GM12878 (cell line): ENCODE results near the gene RNFT2. TPM values are rescaled to one million over a fixed set of nuclear protein-coding genes. Genes with fewer than 3 reads are reported as not detected.

Experiments used
- ATAC-seq: fragments of 200-7000 bp; cut with Tn5 transposase; 3 replicates; pipeline ENCODE4 v1.9.1; 2020; ENCODE audit warnings: mild to moderate bottlenecking, moderate library complexity
- BruUV-seq: library from RNA; stranded (reverse); fragments of 400-500 nt; replicated peaks from 2 replicates; lab custom pipeline; 2021; lab: Mats Ljungman, UMichigan
- CTCF ChIA-PET: fragments of 300-600 bp; sonication (Branson Sonifier 250); formaldehyde crosslinking; extraction: SDS; loops from one replicate; lab custom pipeline; 2021; ENCODE audit warnings: inconsistent platforms; lab: Yijun Ruan, JAX
- POLR2A ChIA-PET: fragments of 350-600 bp; formaldehyde crosslinking; extraction: SDS; loops from one replicate; lab custom pipeline; 2021; ENCODE audit warnings: inconsistent platforms; lab: Charles Lee
- RAD21 ChIA-PET: fragments of 300-600 bp; sonication (Branson Sonifier 250); formaldehyde crosslinking; loops from one replicate; lab custom pipeline; 2023; ENCODE audit warnings: antibody characterized with exemption; ENCODE audit not compliant: unreplicated experiment; lab: Charles Lee
- SMC1A ChIA-PET: fragments of 300-600 bp; sonication (Branson Sonifier 250); formaldehyde crosslinking; loops from one replicate; lab custom pipeline; 2023; ENCODE audit not compliant: unreplicated experiment, uncharacterized antibody; lab: Charles Lee
- DNase-seq: peaks from one replicate; pipeline ENCODE4 v3.0.0-alpha.2; 2011; ENCODE audit warnings: low read depth, low spot score
- FAIRE-seq: peaks from 3 replicates; lab custom pipeline; 2011; peaks lifted over from hg19 to GRCh38; lab: Jason Lieb, UNC
- H2AFZ ChIP-seq: 2 replicates; pipeline ENCODE4 v1.6.0; 2011; ENCODE audit warnings: low read depth, low read length, control low read depth; ENCODE audit not compliant: control insufficient read depth
- H3K27ac ChIP-seq: 2 replicates; pipeline ENCODE4 v1.5.1; 2011; ENCODE audit warnings: control low read depth; ENCODE audit not compliant: control insufficient read depth, insufficient read depth
- H3K27me3 ChIP-seq, 2 experiments: replicated peaks in 1 of 2; 2 replicates each; pipeline versions ENCODE4 v1.6.0 to v1.6.1; 2011; ENCODE audit warnings: low read length in 1 of 2; ENCODE audit not compliant: control insufficient read depth in 2 of 2, insufficient read depth in 2 of 2
- H3K36me3 ChIP-seq, 2 experiments: 2 replicates each; pipeline ENCODE4 v1.5.1; 2011; ENCODE audit warnings: low read length in 1 of 2; ENCODE audit not compliant: control insufficient read depth in 2 of 2, insufficient read depth in 2 of 2
- H3K4me1 ChIP-seq: 2 replicates; pipeline ENCODE4 v1.6.1; 2011; ENCODE audit warnings: mild to moderate bottlenecking, low read length, moderate library complexity, mixed read lengths; ENCODE audit not compliant: control insufficient read depth, insufficient read depth
- H3K4me2 ChIP-seq: 2 replicates; pipeline ENCODE4 v1.6.0; 2011; ENCODE audit warnings: control low read depth; ENCODE audit not compliant: control insufficient read depth, insufficient read depth
- H3K4me3 ChIP-seq: fragments of 200-600 bp; sonication (generic); 2 replicates; pipeline ENCODE4 v1.5.1; 2016
- H3K79me2 ChIP-seq: 2 replicates; pipeline ENCODE4 v1.6.0; 2011; ENCODE audit warnings: low read length; ENCODE audit not compliant: control insufficient read depth, insufficient read depth
- H3K9ac ChIP-seq: 2 replicates; pipeline ENCODE4 v1.8.0; 2011; ENCODE audit warnings: low read length, control low read depth, mixed read lengths; ENCODE audit not compliant: control insufficient read depth, insufficient read depth
- H3K9me3 ChIP-seq: replicated peaks from 3 replicates; pipeline ENCODE4 v1.5.1; 2011; ENCODE audit warnings: mild to moderate bottlenecking, low read length; ENCODE audit not compliant: control insufficient read depth, insufficient read depth
- H4K20me1 ChIP-seq: 2 replicates; pipeline ENCODE4 v1.6.0; 2011; ENCODE audit not compliant: control insufficient read depth, insufficient read depth
- CEBPB ChIP-seq, 2 experiments: fragments of 150-350 bp in 1 of 2; IDR thresholded peaks; 2 replicates each; pipeline ENCODE4 v1.6.1; 2012 to 2014; ENCODE audit warnings: low read depth in 2 of 2, low read length in 2 of 2, borderline replicate concordance in 1 of 2, inconsistent platforms in 1 of 2
- EED ChIP-seq: sonication (generic); IDR thresholded peaks from 2 replicates; pipeline ENCODE4 v1.6.1; 2016; ENCODE audit warnings: antibody characterized with exemption, low read depth
- FOXM1 ChIP-seq: IDR thresholded peaks from 2 replicates; pipeline ENCODE4 v1.6.1; 2012; ENCODE audit warnings: low read depth, mild to moderate bottlenecking, inconsistent platforms, low read length, moderate library complexity
- MTA3 ChIP-seq: IDR thresholded peaks from 2 replicates; pipeline ENCODE4 v1.6.1; 2012; ENCODE audit warnings: low read length, inconsistent platforms, borderline replicate concordance
- NFIC ChIP-seq: IDR thresholded peaks from 2 replicates; pipeline ENCODE4 v1.6.1; 2012; ENCODE audit warnings: low read depth, mild to moderate bottlenecking, inconsistent platforms, low read length, moderate library complexity
- SUPT20H ChIP-seq: IDR thresholded peaks from 2 replicates; pipeline ENCODE4 v1.6.1; 2011; ENCODE audit warnings: low read depth, mild to moderate bottlenecking, low read length, moderate library complexity, borderline replicate concordance; ENCODE audit not compliant: control insufficient read depth
- TARDBP ChIP-seq: IDR thresholded peaks from 2 replicates; pipeline ENCODE4 v1.6.1; 2016; ENCODE audit warnings: borderline replicate concordance
- USF2 ChIP-seq: IDR thresholded peaks from 2 replicates; pipeline ENCODE4 v1.6.1; 2011; ENCODE audit warnings: low read depth, low read length, improper control_type of control experiment, borderline replicate concordance
- WRNIP1 ChIP-seq: IDR thresholded peaks from 2 replicates; pipeline ENCODE4 v1.6.1; 2011; ENCODE audit warnings: low read depth, low read length, improper control_type of control experiment, borderline replicate concordance
- YY1 ChIP-seq: IDR thresholded peaks from 2 replicates; pipeline ENCODE4 v1.6.1; 2011; ENCODE audit warnings: low read depth, mild to moderate bottlenecking, low read length
- ZBED1 ChIP-seq: IDR thresholded peaks from 2 replicates; pipeline ENCODE4 v1.6.1; 2016; ENCODE audit warnings: borderline replicate concordance
- ZNF24 ChIP-seq: fragments of 450-650 bp; IDR thresholded peaks from 2 replicates; pipeline ENCODE4 v1.6.1; 2017; ENCODE audit warnings: antibody characterized with exemption, mild to moderate bottlenecking
- ZNF274 ChIP-seq: IDR thresholded peaks from one replicate; pipeline ENCODE4 v1.8.0; 2011; ENCODE audit not compliant: insufficient read length, insufficient read depth
- ZSCAN29 ChIP-seq: fragments of 450-650 bp; IDR thresholded peaks from 2 replicates; pipeline ENCODE4 v1.6.1; 2017; ENCODE audit warnings: mild to moderate bottlenecking, moderate library complexity
- WGBS: methylation state at CpG from one replicate; pipeline ENCODE4 v1.1.6; 2016; ENCODE audit warnings: low lambda C conversion rate; ENCODE audit not compliant: insufficient replicate concordance, insufficient coverage; ENCODE audit errors: missing lambda C conversion rate; 5-methylcytosine and 5-hydroxymethylcytosine counted together
- in situ Hi-C: fragments of 300-500 bp; cut with MboI; formaldehyde crosslinking; loops from 9 replicates; pipeline ENCODE4 v1.14.3; 2018; ENCODE audit warnings: mixed read lengths
- intact Hi-C: fragments of 100-400 bp; cut with micrococcal nuclease; formaldehyde crosslinking; loops from one replicate; pipeline ENCODE4 v1.14.2; 2022; ENCODE audit not compliant: unreplicated experiment
- polyA plus RNA-seq, 11 experiments: library from polyadenylated mRNA; depleted of rRNA in 4 of 11; unstranded in 6 of 11; stranded (reverse) in 5 of 11; fragments of >200 nt; fragmentation: Nextera tagmentation in 4 of 11; fragmentation: Illumina TruSeq in 1 of 11; extraction: Ambion mirVana in 4 of 11; extraction: Trizol in 1 of 11; gene quantifications; 1 replicate in 1 of 11; 2 replicates in 10 of 11; pipeline versions ENCODE4 v1.2.1 to v1.2.3, GENCODE V29; 2011 to 2016; ENCODE audit warnings: inconsistent platforms in 2 of 11, missing spikeins in 2 of 11, low read depth in 1 of 11
- total RNA-seq, 4 experiments: library from RNA; depleted of rRNA in 3 of 4; stranded (reverse); fragments of >200 nt in 3 of 4; fragmentation: Illumina TruSeq in 1 of 4; extraction: Trizol in 1 of 4; gene quantifications; 2 replicates each; pipeline versions ENCODE4 v1.2.1 to v1.2.3, GENCODE V29; 2013 to 2021
- TF ChIP-seq, protein P1 (sequence below): IDR thresholded peaks from 2 replicates; pipeline ENCODE4 v1.6.1; 2012; ENCODE audit warnings: low read depth, low read length, improper control_type of control experiment

The RNFT2 gene
- total and polyA plus RNA-seq, 10 of the 15 experiments (the other 5 are each of a cell fraction or from before 2014, with no cell fraction given): 2.5 to 17.3 (median 9.7) TPM

GRCh38 chr12:116849216-116849615 lies 111.1 kb downstream of the RNFT2 start:
- ATAC-seq (no peak), DNase-seq (no peak), FAIRE-seq (no peak)
- Histone ChIP-seq H3K27me3 (no peaks in the 10 kb centered on the region), H2AFZ (no peak overlapping the region), H3K36me3 (no peaks in the 10 kb centered on the region), H3K9ac (no peak overlapping the region), H3K79me2 (no peaks in the 10 kb centered on the region), H3K4me3 (no peak overlapping the region), H3K4me2 (no peak overlapping the region), H3K9me3 (no peaks in the 10 kb centered on the region), H3K4me1 (no peaks in the 10 kb centered on the region), H4K20me1 (no peaks in the 10 kb centered on the region), H3K27ac (no peak overlapping the region)
- ChIA-PET RAD21 (no interaction called here), POLR2A (no interaction called here), SMC1A (no interaction called here)
- BruUV-seq: no TSS peak
- in situ Hi-C loops: no loop called here
- 95% methylated on average over 23 of the region's 23 CpGs for WGBS
- intact Hi-C loops: no loop called here
- TF ChIP-seq ZSCAN29 (no peak), EED (no peak), USF2 (no peak), YY1 (no peak), MTA3 (no peak), FOXM1 (no peak), NFIC (no peak), WRNIP1 (no peak), CEBPB (IDR thresholded peaks at IDR 0.05; ENCODE audit: borderline replicate concordance in 1 of 2, low read depth in 2 of 2, low read length in 2 of 2) (no peak), ZBED1 (no peak), ZNF274 (no peak), SUPT20H (no peak), TARDBP (no peak), ZNF24 (no peak)
- TF ChIP-seq, protein P1, sequence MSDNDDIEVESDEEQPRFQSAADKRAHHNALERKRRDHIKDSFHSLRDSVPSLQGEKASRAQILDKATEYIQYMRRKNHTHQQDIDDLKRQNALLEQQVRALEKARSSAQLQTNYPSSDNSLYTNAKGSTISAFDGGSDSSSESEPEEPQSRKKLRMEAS: no peak
- TF ChIP-seq, all 136 proteins: peak for 0
- CTCF ChIA-PET: no interaction called here
